ENCODE measurements around the gene SKA3.
"Not testable (repeated sequence)": the region's sequence is repeated elsewhere in the genome, so short reads cannot be mapped to it uniquely, and the experiment has no call there.

SKA3 gene

DNA sequence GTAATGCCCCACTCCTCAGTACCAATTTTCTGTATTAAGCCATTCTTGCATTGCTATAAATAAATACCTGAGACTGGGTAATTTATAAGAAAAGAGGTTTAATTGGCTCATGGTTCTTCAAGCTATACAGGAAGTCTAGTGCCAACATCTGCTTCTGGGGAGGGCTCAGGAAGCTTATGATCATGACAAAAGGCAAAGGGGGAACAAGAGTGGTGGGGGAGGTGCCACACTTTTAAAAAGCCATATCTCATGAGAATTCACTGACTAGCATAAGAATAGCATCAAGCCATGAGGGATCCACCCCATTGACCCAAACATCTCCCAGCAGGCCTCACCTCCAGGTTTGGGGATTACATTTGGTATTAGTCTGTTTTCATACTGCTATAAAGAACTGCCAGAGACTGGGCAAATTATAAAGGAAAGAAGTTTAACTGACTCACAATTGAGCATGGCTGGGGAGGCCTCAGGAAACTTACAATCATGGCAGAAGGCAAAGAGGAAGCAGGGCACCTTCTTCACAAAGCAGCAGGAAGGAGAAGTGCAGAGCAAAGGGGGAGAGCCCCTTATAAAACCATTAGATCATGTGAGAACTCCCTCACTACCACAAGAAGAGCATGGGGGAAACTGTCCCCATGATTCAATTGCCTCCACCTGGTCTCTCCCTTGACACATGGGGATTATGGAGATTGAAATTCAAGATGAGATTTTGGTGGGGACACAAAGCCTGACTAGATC is 25.3 kb upstream of the SKA3 start:
- H3K9me3 ChIP-seq (replicated peaks; ENCODE audit: low read length); H3K36me3 ChIP-seq (ENCODE audit: insufficient read depth, low read length); H3K4me1 ChIP-seq (ENCODE audit: control insufficient read depth, insufficient read depth, low read length); H3K4me3 ChIP-seq (ENCODE audit: low read length); H3K27me3 ChIP-seq (ENCODE audit: control insufficient read depth, insufficient read depth, low read length); H3K4me2 ChIP-seq (ENCODE audit: low read length); H3K9ac ChIP-seq (ENCODE audit: low read depth, low read length): not testable (repeated sequence)

DNA sequence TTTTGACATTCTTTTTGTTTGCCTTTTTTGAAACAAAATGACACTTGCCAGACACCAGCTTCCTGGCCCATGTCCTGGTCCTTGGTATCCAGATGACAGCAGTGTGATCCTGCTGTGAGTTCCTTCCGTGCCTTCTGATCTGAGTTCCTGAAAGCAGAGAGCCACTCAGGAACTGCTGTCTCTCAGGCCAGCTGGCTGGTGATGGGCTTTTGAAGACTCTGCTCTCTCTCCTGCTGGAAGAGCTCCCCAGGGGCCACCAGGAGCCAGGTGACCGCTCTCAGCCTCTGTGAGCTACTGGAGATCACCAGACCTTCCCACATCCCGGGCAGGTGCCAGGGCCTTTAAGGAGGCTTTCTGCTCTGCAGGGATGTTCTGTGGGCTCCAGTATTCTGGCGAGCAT is 22.0 kb upstream of the SKA3 start:
- H3K36me3 ChIP-seq (ENCODE audit: insufficient read depth, low read length); H3K27me3 ChIP-seq (ENCODE audit: control insufficient read depth, insufficient read depth, low read length); H3K4me2 ChIP-seq (ENCODE audit: low read length); H3K9me3 ChIP-seq (replicated peaks; ENCODE audit: low read length); H3K4me3 ChIP-seq (ENCODE audit: low read length); H3K9ac ChIP-seq (ENCODE audit: low read depth, low read length); H3K4me1 ChIP-seq (ENCODE audit: control insufficient read depth, insufficient read depth, low read length): not testable (repeated sequence)

DNA sequence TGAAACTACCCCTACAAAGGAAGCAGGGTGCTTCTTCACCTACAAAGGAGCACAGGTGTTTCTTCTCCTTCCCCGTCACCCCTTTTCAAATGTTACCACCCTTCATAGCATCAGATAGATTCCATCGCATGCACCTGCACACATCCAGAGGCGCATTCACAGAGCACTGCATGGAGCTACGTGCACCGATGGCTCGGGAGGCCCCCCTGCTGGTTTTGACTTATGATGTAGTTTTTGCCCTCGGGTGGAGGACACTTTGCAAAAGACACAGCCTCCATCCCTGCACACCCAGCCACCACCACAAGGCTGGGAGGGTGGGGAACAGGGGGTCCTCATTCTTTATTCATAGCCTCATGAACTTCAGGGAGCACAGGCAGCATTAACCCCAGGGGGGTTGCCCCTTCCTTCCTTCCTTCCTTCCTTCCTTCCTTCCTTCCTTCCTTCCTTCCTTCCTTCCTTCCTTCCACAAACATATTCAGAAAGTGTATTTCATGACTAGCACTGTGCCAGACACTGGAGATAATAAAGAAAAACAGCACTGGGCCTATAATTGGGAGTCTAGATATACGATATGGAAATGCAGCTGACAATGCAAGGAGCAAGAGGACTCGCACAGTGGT is 21.4 kb upstream of the SKA3 start:
- not testable (repeated sequence) for H3K4me2 ChIP-seq (ENCODE audit: low read length); H3K9ac ChIP-seq (ENCODE audit: low read depth, low read length); H3K4me3 ChIP-seq (ENCODE audit: low read length); H3K9me3 ChIP-seq (replicated peaks; ENCODE audit: low read length); H3K36me3 ChIP-seq (ENCODE audit: insufficient read depth, low read length); H3K27me3 ChIP-seq (ENCODE audit: control insufficient read depth, insufficient read depth, low read length); H3K4me1 ChIP-seq (ENCODE audit: control insufficient read depth, insufficient read depth, low read length)

DNA sequence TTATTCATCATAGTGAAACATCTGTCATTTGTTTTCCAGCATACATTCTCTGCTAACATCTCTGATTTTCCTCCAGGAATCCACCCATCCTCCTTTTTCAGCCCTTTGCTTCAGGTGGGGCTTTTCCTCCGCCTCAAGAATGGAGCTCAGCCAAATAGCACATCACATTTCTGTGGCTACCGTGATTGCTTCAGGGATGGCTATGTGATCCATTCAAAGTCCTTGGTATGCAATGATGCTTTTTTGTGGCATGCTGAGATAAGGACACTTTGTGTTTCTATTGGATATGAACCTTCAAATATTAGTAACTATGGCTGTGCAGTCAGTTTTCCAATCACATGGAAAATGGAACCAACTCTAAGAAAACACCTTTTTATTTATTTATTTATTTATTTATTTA is 18.4 kb upstream of the SKA3 start:
- H3K4me3 ChIP-seq (ENCODE audit: low read length); H3K27me3 ChIP-seq (ENCODE audit: control insufficient read depth, insufficient read depth, low read length); H3K9ac ChIP-seq (ENCODE audit: low read depth, low read length); H3K4me1 ChIP-seq (ENCODE audit: control insufficient read depth, insufficient read depth, low read length); H3K9me3 ChIP-seq (replicated peaks; ENCODE audit: low read length); H3K4me2 ChIP-seq (ENCODE audit: low read length); H3K36me3 ChIP-seq (ENCODE audit: insufficient read depth, low read length): not testable (repeated sequence)

DNA sequence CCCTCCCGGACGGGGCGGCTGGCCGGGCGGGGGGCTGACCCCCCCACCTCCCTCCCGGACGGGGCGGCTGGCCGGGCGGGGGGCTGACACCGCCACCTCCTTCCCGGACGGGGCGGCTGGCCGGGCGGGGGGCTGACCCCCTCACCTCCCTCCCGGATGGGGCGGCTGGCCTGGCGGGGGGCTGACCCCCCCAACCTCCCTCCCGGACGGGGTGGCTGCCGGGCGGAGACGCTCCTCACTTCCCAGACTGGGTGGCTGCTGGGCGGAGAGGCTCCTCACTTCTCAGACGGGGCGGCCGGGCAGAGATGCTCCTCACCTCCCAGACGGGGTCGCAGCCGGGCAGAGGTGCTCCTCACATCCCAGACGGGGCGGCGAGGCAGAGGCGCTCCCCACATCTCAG is 10.1 kb upstream of the SKA3 start:
- H3K9ac ChIP-seq (ENCODE audit: low read depth, low read length); H3K4me1 ChIP-seq (ENCODE audit: control insufficient read depth, insufficient read depth, low read length); H3K27me3 ChIP-seq (ENCODE audit: control insufficient read depth, insufficient read depth, low read length); H3K4me3 ChIP-seq (ENCODE audit: low read length); H3K4me2 ChIP-seq (ENCODE audit: low read length); H3K9me3 ChIP-seq (replicated peaks; ENCODE audit: low read length); H3K36me3 ChIP-seq (ENCODE audit: insufficient read depth, low read length): not testable (repeated sequence)

DNA sequence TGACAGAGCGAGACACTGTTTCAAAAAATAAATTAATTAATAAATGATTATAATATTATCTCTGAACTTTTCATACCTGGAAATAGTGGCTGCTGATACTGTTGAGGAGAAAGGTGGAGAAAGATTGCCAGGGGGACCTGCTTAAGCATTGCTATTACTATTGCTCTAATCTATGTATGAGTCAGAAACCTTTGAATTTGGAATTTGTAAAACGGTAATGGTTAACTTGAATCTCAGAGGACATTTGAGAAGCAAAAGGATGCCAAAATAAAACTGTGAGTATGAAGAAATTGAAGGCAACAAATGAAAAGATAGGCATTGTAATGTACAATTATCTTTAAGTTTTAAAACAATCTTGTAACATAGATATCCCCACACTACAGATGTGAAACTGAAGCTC is 5.3 kb upstream of the SKA3 start:
- no peaks in the 10 kb centered on the region for H3K36me3 ChIP-seq (ENCODE audit: insufficient read depth, low read length)
- no peaks in the 10 kb centered on the region for H3K27me3 ChIP-seq (ENCODE audit: control insufficient read depth, insufficient read depth, low read length)
- H3K4me3 ChIP-seq (ENCODE audit: low read length): no peak overlapping the region
- H3K9me3 ChIP-seq (replicated peaks; ENCODE audit: low read length): no peaks in the 10 kb centered on the region
- H3K4me2 ChIP-seq (ENCODE audit: low read length): no peak overlapping the region
- H3K9ac ChIP-seq (ENCODE audit: low read depth, low read length): no peak overlapping the region
- H3K4me1 ChIP-seq (ENCODE audit: control insufficient read depth, insufficient read depth, low read length): peaks cover 8% of the 10 kb centered on the region

DNA sequence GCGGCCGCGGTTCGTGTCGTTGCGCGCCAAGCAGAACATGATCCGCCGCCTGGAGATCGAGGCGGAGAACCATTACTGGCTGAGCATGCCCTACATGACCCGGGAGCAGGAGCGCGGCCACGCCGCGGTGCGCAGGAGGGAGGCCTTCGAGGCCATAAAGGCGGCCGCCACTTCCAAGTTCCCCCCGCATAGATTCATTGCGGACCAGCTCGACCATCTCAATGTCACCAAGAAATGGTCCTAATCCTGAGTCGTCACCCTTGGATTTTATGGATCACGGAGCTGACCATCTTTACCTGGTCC is 581 bp upstream of the SKA3 start:
- Histone ChIP-seq H3K4me3 (ENCODE audit: low read length) (peak overlapping the region; percentile 85), H3K4me2 (ENCODE audit: low read length) (peak overlapping the region; percentile 85), H3K36me3 (ENCODE audit: insufficient read depth, low read length) (no peaks in the 10 kb centered on the region)

DNA sequence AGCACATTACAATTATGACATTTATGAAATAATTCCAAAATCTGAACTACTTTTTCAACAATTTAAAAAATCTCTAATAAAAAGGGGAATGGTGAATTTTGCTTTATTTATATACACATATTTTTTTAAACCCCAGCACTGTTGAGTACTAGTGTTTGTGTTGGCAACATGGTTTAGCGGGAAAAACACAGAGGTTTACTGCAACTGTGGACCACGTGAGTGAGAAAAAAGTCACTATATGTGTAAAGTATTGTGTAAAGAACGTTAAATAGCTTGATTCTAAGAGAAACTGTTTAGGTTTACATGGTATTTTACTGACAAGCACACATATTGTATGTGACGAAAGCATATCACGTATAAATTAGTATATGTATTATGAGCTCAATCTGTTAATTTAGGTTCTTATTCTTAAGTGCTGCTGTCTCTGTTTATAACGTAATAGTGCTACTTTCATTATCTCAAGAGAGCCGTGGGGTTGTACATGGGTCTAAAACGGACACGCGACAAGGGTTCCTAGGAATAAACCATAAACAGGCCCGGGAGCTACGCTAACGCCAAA is 617 bp downstream of the SKA3 start:
- peak overlapping the region; percentile 85 for H3K4me2 ChIP-seq (ENCODE audit: low read length)
- H3K27me3 ChIP-seq (ENCODE audit: control insufficient read depth, insufficient read depth, low read length): no peaks in the 10 kb centered on the region
- peak overlapping the region; percentile 90 for H3K9ac ChIP-seq (ENCODE audit: low read depth, low read length)
- H3K9me3 ChIP-seq (replicated peaks; ENCODE audit: low read length): no peaks in the 10 kb centered on the region
- peak overlapping the region; percentile 85 for H3K4me3 ChIP-seq (ENCODE audit: low read length)
- H3K4me1 ChIP-seq (ENCODE audit: control insufficient read depth, insufficient read depth, low read length): peaks cover 19% of the 10 kb centered on the region
- no peaks in the 10 kb centered on the region for H3K36me3 ChIP-seq (ENCODE audit: insufficient read depth, low read length)

More for the DNA sequence above, 581 bp upstream of the SKA3 start:
- Histone ChIP-seq H3K9ac (ENCODE audit: low read depth, low read length) (peak overlapping the region; percentile 90), H3K9me3 (replicated peaks; ENCODE audit: low read length) (no peaks in the 10 kb centered on the region), H3K27me3 (ENCODE audit: control insufficient read depth, insufficient read depth, low read length) (no peaks in the 10 kb centered on the region), H3K4me1 (ENCODE audit: control insufficient read depth, insufficient read depth, low read length) (peaks cover 15% of the 10 kb centered on the region)

DNA sequence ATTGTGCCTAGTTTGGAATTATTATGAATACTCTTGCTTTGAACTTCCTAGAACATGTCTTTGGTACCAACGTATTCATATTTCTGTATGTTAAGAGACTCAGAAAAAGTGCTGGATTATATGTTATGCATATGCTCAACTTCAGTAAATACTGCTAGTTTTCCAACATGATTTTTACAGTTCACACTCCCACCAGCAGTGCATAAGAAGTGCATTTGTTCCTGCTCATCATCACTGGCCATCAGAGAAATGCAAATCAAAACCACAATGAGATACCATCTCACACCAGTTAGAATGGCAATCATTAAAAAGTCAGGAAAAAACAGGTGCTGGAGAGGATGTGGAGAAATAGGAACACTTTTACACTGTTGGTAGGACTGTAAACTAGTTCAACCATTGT is 2.6 kb downstream of the SKA3 start:
- not testable (repeated sequence) for H3K27me3 ChIP-seq (ENCODE audit: control insufficient read depth, insufficient read depth, low read length); H3K4me3 ChIP-seq (ENCODE audit: low read length); H3K9me3 ChIP-seq (replicated peaks; ENCODE audit: low read length); H3K4me2 ChIP-seq (ENCODE audit: low read length); H3K36me3 ChIP-seq (ENCODE audit: insufficient read depth, low read length); H3K9ac ChIP-seq (ENCODE audit: low read depth, low read length)
- H3K4me1 ChIP-seq (ENCODE audit: control insufficient read depth, insufficient read depth, low read length): peaks cover 27% of the 10 kb centered on the region

DNA sequence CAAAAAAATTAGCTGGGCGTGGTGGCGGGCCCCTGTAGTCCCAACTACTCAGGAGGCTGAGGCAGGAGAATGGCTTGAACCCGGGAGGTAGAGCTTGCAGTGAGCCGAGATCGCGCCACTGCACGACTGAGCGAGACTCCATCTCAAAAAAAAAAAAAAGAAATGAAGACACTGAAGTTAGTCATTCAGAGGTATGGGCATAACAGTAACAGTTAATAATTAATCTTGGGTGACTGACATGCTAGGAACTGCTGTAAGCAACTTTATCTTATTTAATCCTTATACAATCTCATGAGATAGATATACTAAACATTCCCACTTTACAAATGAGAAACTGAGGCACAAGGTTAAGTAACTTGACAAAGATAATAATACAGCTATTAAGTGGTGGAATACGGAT is 4.9 kb downstream of the SKA3 start:
- Histone ChIP-seq H3K4me2 (ENCODE audit: low read length) (no peak overlapping the region), H3K27me3 (ENCODE audit: control insufficient read depth, insufficient read depth, low read length) (no peaks in the 10 kb centered on the region), H3K4me1 (ENCODE audit: control insufficient read depth, insufficient read depth, low read length) (peaks cover 19% of the 10 kb centered on the region), H3K9me3 (replicated peaks; ENCODE audit: low read length) (no peaks in the 10 kb centered on the region), H3K4me3 (ENCODE audit: low read length) (no peak overlapping the region), H3K9ac (ENCODE audit: low read depth, low read length) (no peak overlapping the region), H3K36me3 (ENCODE audit: insufficient read depth, low read length) (peaks cover 2% of the 10 kb centered on the region)

DNA sequence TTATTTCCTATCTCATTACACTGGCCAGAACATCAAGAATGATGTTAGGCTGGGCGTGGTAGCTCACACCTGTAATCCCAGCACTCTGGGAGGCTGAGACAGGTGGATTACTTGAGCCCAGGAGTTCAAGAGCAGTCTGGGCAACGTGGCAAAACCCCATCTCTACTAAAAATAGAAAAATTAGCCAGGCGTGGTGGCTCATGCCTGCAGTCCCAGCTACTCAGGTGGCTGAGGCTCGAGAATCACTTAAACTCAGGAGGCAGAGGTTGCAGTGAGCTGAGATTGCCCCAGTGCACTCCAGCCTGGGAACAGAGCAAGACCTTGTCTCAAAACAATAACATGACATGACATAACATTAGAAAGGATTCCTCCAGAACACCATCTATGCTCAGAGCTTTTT is 10.7 kb downstream of the SKA3 start:
- not testable (repeated sequence) for H3K9ac ChIP-seq (ENCODE audit: low read depth, low read length); H3K9me3 ChIP-seq (replicated peaks; ENCODE audit: low read length); H3K27me3 ChIP-seq (ENCODE audit: control insufficient read depth, insufficient read depth, low read length); H3K4me2 ChIP-seq (ENCODE audit: low read length); H3K4me3 ChIP-seq (ENCODE audit: low read length); H3K36me3 ChIP-seq (ENCODE audit: insufficient read depth, low read length)
- H3K4me1 ChIP-seq (ENCODE audit: control insufficient read depth, insufficient read depth, low read length): peaks cover 16% of the 10 kb centered on the region

DNA sequence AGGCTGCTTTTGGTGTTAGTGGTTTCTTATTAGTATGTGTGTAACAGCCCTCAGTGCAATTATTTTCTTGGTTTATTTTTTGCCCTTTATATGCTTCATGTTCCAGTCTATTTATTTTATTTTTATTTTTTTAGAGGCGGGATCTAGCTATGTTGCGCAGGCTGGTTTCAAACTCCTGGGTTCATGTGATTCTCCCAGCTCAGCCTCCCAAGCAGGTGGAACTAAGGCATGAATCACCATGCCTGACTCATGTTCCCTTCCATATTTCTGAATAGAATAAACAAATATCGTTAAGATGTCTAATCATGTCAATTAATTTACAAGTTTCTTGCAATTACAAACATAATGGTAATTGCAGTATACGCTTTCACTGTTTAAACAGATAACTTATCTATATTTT is 11.7 kb downstream of the SKA3 start:
- H3K27me3 ChIP-seq (ENCODE audit: control insufficient read depth, insufficient read depth, low read length): no peaks in the 10 kb centered on the region
- H3K36me3 ChIP-seq (ENCODE audit: insufficient read depth, low read length): peaks cover 8% of the 10 kb centered on the region
- H3K4me1 ChIP-seq (ENCODE audit: control insufficient read depth, insufficient read depth, low read length): peaks cover 9% of the 10 kb centered on the region
- H3K4me3 ChIP-seq (ENCODE audit: low read length): no peak overlapping the region
- no peaks in the 10 kb centered on the region for H3K9me3 ChIP-seq (replicated peaks; ENCODE audit: low read length)
- no peak overlapping the region for H3K4me2 ChIP-seq (ENCODE audit: low read length)
- H3K9ac ChIP-seq (ENCODE audit: low read depth, low read length): no peak overlapping the region
